Thoracic aorta (tissue), 2 donors: ENCODE data around the gene ACVR2A. TPM values are rescaled to one million over a fixed set of nuclear protein-coding genes. Genes with fewer than 3 reads are reported as not detected.

ENCODE experiments used
- ATAC-seq: fragments of 150-250 bp; one replicate; pipeline ENCODE4 v1.8.0; 2017; ENCODE audit warnings: low read depth; ENCODE audit not compliant: insufficient number of reproducible peaks, low FRiP score
- DNase-seq: peaks from one replicate; pipeline ENCODE4 v3.0.0-alpha.2; 2020; ENCODE audit warnings: low spot score
- H3K27ac ChIP-seq, 2 donors: fragments of 200-600 bp; sonication (generic); 1 replicate in 1 of 2; 2 replicates in 1 of 2; pipeline ENCODE4 v1.5.1; 2016; ENCODE audit warnings: mild to moderate bottlenecking in 2 of 2, moderate library complexity in 2 of 2
- H3K27me3 ChIP-seq: fragments of 200-600 bp; sonication (generic); replicated peaks from 2 replicates; pipeline ENCODE4 v1.6.0; 2016; ENCODE audit warnings: mild to moderate bottlenecking; ENCODE audit not compliant: insufficient read depth
- H3K36me3 ChIP-seq: fragments of 200-600 bp; sonication (generic); one replicate; pipeline ENCODE4 v1.5.1; 2016
- H3K4me1 ChIP-seq, 2 donors: fragments of 200-600 bp; sonication (generic); 1 replicate in 1 of 2; 2 replicates in 1 of 2; pipeline versions ENCODE4 v1.5.1 to v1.6.0; 2016; ENCODE audit warnings: low read depth in 2 of 2, mild to moderate bottlenecking in 1 of 2; ENCODE audit not compliant: control insufficient read depth in 1 of 2
- H3K4me3 ChIP-seq: fragments of 200-600 bp; sonication (generic); 2 replicates; pipeline ENCODE4 v1.5.1; 2016; ENCODE audit warnings: mild to moderate bottlenecking
- H3K9me3 ChIP-seq: fragments of 200-600 bp; sonication (generic); 2 replicates; pipeline ENCODE4 v1.5.1; 2016
- CTCF ChIP-seq: fragments of 200-600 bp; sonication (generic); IDR thresholded peaks from one replicate; pipeline ENCODE4 v1.5.1; 2019; ENCODE audit warnings: antibody characterized with exemption
- total RNA-seq, 2 donors: library from RNA; depleted of rRNA; stranded (reverse); fragments of >200 nt; gene quantifications; one replicate each; pipeline versions ENCODE4 v1.1.0 to v1.2.3, GENCODE V29; 2016

The ACVR2A gene
- total RNA-seq, 2 donors from 2014 or later = 8.1 to 23.0 TPM

GRCh38 chr2:147927053-147927588 is 82.3 kb downstream of the ACVR2A start:
- Histone ChIP-seq H3K27me3 (no peaks in the 10 kb centered on the region), H3K4me1 (peaks cover 0 to 9% of the 10 kb centered on the region in 2 donors), H3K27ac (no peak overlapping the region), H3K4me3 (no peak overlapping the region), H3K9me3 (no peaks in the 10 kb centered on the region), H3K36me3 (no peaks in the 10 kb centered on the region)
- DNase-seq (no peak), ATAC-seq (no peak)
- TF ChIP-seq CTCF = no peak

- Histone ChIP-seq H3K27ac (no peak overlapping the region), H3K4me3 (no peak overlapping the region), H3K36me3 (peaks cover 9% of the 10 kb centered on the region), H3K4me1 (no peaks in the 10 kb centered on the region), H3K9me3 (no peaks in the 10 kb centered on the region), H3K27me3 (no peaks in the 10 kb centered on the region)
- TF ChIP-seq CTCF = no peak
- ATAC-seq (no peak), DNase-seq (no peak)
Measured at GRCh38 chr2:147933931-147934330, 89.1 kb downstream of the ACVR2A start.

DNA sequence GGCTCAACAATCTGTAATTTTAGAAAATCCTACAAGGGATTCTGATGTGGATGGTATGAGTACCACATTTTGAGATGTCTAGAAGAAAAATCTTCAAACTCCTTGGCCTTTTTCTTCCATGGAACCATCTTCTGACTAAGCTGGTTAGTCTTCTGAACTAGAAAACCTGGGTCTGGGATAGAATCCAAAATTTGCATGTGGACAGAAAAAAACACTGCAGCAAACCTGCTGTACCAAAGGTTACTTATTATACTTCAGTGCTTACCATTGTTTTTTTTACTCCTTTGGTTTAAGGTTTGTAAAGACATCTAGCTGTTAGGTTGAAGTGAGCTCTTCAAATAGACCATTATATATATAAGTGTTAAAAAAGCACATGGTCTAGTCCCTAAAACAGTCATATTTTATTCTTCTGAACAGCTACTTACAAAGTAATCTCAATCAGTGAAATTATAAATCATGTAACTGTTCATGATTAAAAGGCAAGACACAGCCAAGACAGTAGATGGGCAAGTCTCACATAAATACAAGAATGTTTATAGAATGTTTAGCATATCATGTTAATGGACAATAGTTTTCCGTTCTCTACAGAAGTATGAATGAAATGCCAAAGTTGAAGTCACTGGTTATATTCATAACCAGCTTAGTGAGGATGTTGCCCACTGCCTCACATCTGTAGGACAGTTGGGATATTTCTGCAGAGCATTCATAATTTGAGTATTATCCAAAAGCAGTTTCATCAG is 90.2 kb downstream of the ACVR2A start:
- TF ChIP-seq CTCF = no peak
- ATAC-seq = no peak
- Histone ChIP-seq H3K4me1 (no peaks in the 10 kb centered on the region), H3K27ac (no peak overlapping the region), H3K9me3 (no peaks in the 10 kb centered on the region), H3K27me3 (no peaks in the 10 kb centered on the region), H3K4me3 (no peak overlapping the region), H3K36me3 (peaks cover 9% of the 10 kb centered on the region)
- DNase-seq = no peak

GRCh38 chr2:147937744-147938349 is 93.0 kb downstream of the ACVR2A start:
- H3K36me3 ChIP-seq = peaks cover 9% of the 10 kb centered on the region
- H3K9me3 ChIP-seq = no peaks in the 10 kb centered on the region
- H3K27me3 ChIP-seq = no peaks in the 10 kb centered on the region
- DNase-seq = no peak
- H3K4me1 ChIP-seq = no peaks in the 10 kb centered on the region
- no peak overlapping the region for H3K4me3 ChIP-seq
- no peak for ATAC-seq
- H3K27ac ChIP-seq = no peak overlapping the region
- TF ChIP-seq CTCF = peak; percentile 78

- no peak overlapping the region for H3K27ac ChIP-seq
- H3K36me3 ChIP-seq = peaks cover 7% of the 10 kb centered on the region
- no peak for ATAC-seq
- DNase-seq = no peak
- no peak overlapping the region for H3K4me3 ChIP-seq
- no peak for TF ChIP-seq CTCF
- H3K9me3 ChIP-seq = no peaks in the 10 kb centered on the region
- no peaks in the 10 kb centered on the region for H3K4me1 ChIP-seq
- no peaks in the 10 kb centered on the region for H3K27me3 ChIP-seq
Measured at GRCh38 chr2:147939313-147939712, 94.5 kb downstream of the ACVR2A start.
